Measurements from ENCODE around the gene PRSS36. TPM values are rescaled to one million over a fixed set of nuclear protein-coding genes. Genes with fewer than 3 reads are reported as not detected.

The PRSS36 gene
- total RNA-seq, 1 experiment from 2014 or later: 0.23 TPM

DNA sequence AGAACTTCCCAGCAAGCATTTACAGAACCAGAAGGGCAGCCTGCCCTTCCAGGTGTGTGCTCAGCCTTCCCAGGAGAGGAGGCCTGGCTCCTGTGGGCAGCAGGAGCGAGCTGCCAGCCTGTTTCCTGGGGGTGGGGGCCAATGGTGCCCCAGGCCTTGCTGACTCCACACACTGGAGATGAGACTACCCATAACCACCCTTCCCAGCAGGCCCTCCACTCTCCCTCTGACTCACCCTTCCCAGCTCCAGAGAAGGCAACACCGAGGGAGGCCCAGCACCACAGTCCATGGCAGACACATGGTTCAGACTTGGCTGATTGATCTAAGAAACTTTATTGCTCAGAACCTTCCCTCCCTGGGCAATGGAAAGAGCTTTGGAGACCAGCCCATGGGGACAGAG lies 59.3 kb downstream of the PRSS36 start:
- ChIA-PET CTCF (interaction anchor here (0.7 kb wide), 1 partner anchor 93 kb away, joined by 3 read pairs; no protein-coding TSS in a partner anchor), POLR2A (no interaction called here)
- no peak overlapping the region for H3K4me3 ChIP-seq (ENCODE audit: low read depth in 2 of 2, low read length in 2 of 2)
- in situ Hi-C loops (cut with HindIII; ENCODE audit: low pct_unique_long_range_greater_than_20kb, low sequenced_read_pairs): no loop called here
- BruUV-seq (replicated peaks): no TSS peak
- ATAC-seq (no peak), DNase-seq (ENCODE audit: low read depth, low spot score) (no peak)
- no peaks in the 10 kb centered on the region for H3K27me3 ChIP-seq (ENCODE audit: control insufficient read depth, insufficient read depth, low read length)
- no peaks in the 10 kb centered on the region for H3K9me3 ChIP-seq (ENCODE audit: control insufficient read depth, insufficient read depth, low read depth, low read length)
- peaks cover 4% of the 10 kb centered on the region for H3K4me1 ChIP-seq (ENCODE audit: control insufficient read depth, insufficient read depth, low read length)
- H3K36me3 ChIP-seq (ENCODE audit: control insufficient read depth, insufficient read depth, low read length): no peaks in the 10 kb centered on the region; the same call in 1 of the 2 replicates
- TF ChIP-seq, protein P1, sequence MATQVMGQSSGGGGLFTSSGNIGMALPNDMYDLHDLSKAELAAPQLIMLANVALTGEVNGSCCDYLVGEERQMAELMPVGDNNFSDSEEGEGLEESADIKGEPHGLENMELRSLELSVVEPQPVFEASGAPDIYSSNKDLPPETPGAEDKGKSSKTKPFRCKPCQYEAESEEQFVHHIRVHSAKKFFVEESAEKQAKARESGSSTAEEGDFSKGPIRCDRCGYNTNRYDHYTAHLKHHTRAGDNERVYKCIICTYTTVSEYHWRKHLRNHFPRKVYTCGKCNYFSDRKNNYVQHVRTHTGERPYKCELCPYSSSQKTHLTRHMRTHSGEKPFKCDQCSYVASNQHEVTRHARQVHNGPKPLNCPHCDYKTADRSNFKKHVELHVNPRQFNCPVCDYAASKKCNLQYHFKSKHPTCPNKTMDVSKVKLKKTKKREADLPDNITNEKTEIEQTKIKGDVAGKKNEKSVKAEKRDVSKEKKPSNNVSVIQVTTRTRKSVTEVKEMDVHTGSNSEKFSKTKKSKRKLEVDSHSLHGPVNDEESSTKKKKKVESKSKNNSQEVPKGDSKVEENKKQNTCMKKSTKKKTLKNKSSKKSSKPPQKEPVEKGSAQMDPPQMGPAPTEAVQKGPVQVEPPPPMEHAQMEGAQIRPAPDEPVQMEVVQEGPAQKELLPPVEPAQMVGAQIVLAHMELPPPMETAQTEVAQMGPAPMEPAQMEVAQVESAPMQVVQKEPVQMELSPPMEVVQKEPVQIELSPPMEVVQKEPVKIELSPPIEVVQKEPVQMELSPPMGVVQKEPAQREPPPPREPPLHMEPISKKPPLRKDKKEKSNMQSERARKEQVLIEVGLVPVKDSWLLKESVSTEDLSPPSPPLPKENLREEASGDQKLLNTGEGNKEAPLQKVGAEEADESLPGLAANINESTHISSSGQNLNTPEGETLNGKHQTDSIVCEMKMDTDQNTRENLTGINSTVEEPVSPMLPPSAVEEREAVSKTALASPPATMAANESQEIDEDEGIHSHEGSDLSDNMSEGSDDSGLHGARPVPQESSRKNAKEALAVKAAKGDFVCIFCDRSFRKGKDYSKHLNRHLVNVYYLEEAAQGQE (IDR thresholded peaks at IDR 0.05; ENCODE audit: insufficient read depth in 1 of 2, low read depth in 2 of 2, low read length in 1 of 2): no peak
- TF ChIP-seq POLR2AphosphoS5 (IDR thresholded peaks at IDR 0.05; ENCODE audit: low read depth, low read length) (no peak), TCF7L2 (IDR thresholded peaks at IDR 0.05; ENCODE audit: low read depth, low read length) (no peak), SIN3A (IDR thresholded peaks at IDR 0.05; ENCODE audit: borderline replicate concordance, insufficient read depth, low read depth, low read length) (no peak)
- TF ChIP-seq, protein P2, sequence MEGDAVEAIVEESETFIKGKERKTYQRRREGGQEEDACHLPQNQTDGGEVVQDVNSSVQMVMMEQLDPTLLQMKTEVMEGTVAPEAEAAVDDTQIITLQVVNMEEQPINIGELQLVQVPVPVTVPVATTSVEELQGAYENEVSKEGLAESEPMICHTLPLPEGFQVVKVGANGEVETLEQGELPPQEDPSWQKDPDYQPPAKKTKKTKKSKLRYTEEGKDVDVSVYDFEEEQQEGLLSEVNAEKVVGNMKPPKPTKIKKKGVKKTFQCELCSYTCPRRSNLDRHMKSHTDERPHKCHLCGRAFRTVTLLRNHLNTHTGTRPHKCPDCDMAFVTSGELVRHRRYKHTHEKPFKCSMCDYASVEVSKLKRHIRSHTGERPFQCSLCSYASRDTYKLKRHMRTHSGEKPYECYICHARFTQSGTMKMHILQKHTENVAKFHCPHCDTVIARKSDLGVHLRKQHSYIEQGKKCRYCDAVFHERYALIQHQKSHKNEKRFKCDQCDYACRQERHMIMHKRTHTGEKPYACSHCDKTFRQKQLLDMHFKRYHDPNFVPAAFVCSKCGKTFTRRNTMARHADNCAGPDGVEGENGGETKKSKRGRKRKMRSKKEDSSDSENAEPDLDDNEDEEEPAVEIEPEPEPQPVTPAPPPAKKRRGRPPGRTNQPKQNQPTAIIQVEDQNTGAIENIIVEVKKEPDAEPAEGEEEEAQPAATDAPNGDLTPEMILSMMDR (IDR thresholded peaks at IDR 0.05): no peak
- H3K27ac ChIP-seq (ENCODE audit: low read length): no peak overlapping the region
- intact Hi-C loops (cut with micrococcal nuclease; ENCODE audit: unreplicated experiment): loop anchor here (10.0 kb wide), 1 partner anchor 56 kb away; the partner anchor contains the start of gene STX4

DNA sequence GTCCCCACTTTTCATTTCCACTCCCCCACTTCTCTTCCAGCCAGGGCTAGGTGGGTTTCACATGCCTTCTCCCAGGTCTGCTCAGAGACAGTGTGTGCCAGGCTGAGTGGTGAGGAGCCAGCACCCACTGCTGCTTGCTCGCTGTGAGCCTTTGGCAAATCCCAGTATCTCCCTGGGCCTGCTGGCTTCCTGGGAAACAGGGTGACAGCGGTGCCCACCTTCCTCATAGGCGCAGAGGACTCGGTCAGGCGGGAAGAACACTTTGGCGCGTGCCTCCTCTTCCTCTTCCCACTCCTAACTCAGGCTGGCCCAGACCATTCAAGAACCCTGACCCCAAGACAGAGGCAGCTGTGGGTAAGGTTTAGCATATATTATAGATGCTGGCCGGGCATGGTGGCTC lies 60.7 kb downstream of the PRSS36 start:
- H3K4me3 ChIP-seq (ENCODE audit: low read depth in 2 of 2, low read length in 2 of 2): no peak overlapping the region
- TF ChIP-seq, protein P2 (IDR thresholded peaks at IDR 0.05): no peak
- TF ChIP-seq TCF7L2 (IDR thresholded peaks at IDR 0.05; ENCODE audit: low read depth, low read length) (no peak), POLR2AphosphoS5 (IDR thresholded peaks at IDR 0.05; ENCODE audit: low read depth, low read length) (no peak), SIN3A (IDR thresholded peaks at IDR 0.05; ENCODE audit: borderline replicate concordance, insufficient read depth, low read depth, low read length) (no peak)
- TF ChIP-seq, protein P1 (IDR thresholded peaks at IDR 0.05; ENCODE audit: insufficient read depth in 1 of 2, low read depth in 2 of 2, low read length in 1 of 2): no peak
- intact Hi-C loops (cut with micrococcal nuclease; ENCODE audit: unreplicated experiment): no loop called here
- H3K36me3 ChIP-seq (ENCODE audit: control insufficient read depth, insufficient read depth, low read length): no peaks in the 10 kb centered on the region; the same call in 1 of the 2 replicates
- peaks cover 4% of the 10 kb centered on the region; the same call in 1 of the 2 replicates for H3K4me1 ChIP-seq (ENCODE audit: control insufficient read depth, insufficient read depth, low read length)
- DNase-seq (ENCODE audit: low read depth, low spot score) (no peak), ATAC-seq (no peak)
- ChIA-PET POLR2A (interaction anchor here (0.5 kb wide), 1 partner anchor 348 kb away, joined by 3 read pairs; no protein-coding TSS in a partner anchor), CTCF (no interaction called here)
- H3K27me3 ChIP-seq (ENCODE audit: control insufficient read depth, insufficient read depth, low read length): no peaks in the 10 kb centered on the region
- no peaks in the 10 kb centered on the region for H3K9me3 ChIP-seq (ENCODE audit: control insufficient read depth, insufficient read depth, low read depth, low read length)
- no TSS peak for BruUV-seq (replicated peaks)
- H3K27ac ChIP-seq (ENCODE audit: low read length): no peak overlapping the region
- in situ Hi-C loops (cut with HindIII; ENCODE audit: low pct_unique_long_range_greater_than_20kb, low sequenced_read_pairs): no loop called here
